ACC112 (cell line): ENCODE data around the gene ZNF451.

Experiments used
- H2AFZ ChIP-seq: fragments of 200-600 bp; sonication (generic); one replicate; pipeline ENCODE4 v1.6.0; 2017; ENCODE audit warnings: antibody characterized with exemption, low read length; ENCODE audit not compliant: unreplicated experiment
- H3K27ac ChIP-seq: fragments of 200-600 bp; sonication (generic); 2 replicates; pipeline ENCODE4 v1.5.1; 2014; ENCODE audit warnings: low read depth, mild to moderate bottlenecking, antibody characterized with exemption, low read length, moderate library complexity
- H3K27me3 ChIP-seq: fragments of 200-600 bp; sonication (generic); 2 replicates; pipeline ENCODE4 v1.6.1; 2014; ENCODE audit warnings: mild to moderate bottlenecking, antibody characterized with exemption, low read length, moderate library complexity, mixed read lengths; ENCODE audit not compliant: insufficient read depth
- H3K36me3 ChIP-seq: fragments of 200-600 bp; sonication (generic); 2 replicates; pipeline ENCODE4 v1.6.1; 2016; ENCODE audit warnings: mild to moderate bottlenecking, antibody characterized with exemption, low read length, moderate library complexity, mixed read lengths; ENCODE audit not compliant: insufficient read depth
- H3K4me1 ChIP-seq: fragments of 200-600 bp; sonication (generic); one replicate; pipeline ENCODE4 v1.6.1; 2016; ENCODE audit warnings: low read length, mixed read lengths; ENCODE audit not compliant: insufficient read depth, unreplicated experiment, control insufficient read depth
- H3K4me3 ChIP-seq: fragments of 200-600 bp; sonication (generic); 2 replicates; pipeline ENCODE4 v1.5.1; 2014; ENCODE audit warnings: mild to moderate bottlenecking, low read depth, low read length
- H3K79me2 ChIP-seq: fragments of 200-600 bp; sonication (generic); one replicate; pipeline ENCODE4 v1.6.0; 2016; ENCODE audit warnings: low read length; ENCODE audit not compliant: control insufficient read depth, unreplicated experiment, insufficient read depth

ZNF451 gene

DNA sequence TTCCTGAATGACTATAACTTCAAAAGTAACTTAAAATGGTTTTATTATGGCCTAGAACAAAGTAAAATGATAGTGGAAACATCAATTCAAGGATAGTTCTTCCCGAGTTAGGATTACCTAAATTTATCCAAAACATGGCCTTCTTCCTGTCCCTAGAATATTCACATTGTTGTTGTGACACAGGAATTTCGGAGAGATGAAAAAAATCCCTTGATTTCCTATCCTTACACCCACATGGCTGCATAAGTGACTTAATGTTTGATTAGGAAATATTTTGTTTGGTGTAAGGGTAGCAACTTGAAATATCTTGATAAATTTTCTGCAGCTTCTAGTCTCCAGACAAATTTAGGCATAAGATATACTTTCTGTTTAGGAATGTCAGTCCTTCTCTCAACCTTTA lies 27.8 kb downstream of the ZNF451 start:
- Histone ChIP-seq H3K36me3 (peaks cover 34% of the 10 kb centered on the region), H3K27ac (no peak overlapping the region), H3K4me3 (no peak overlapping the region), H3K79me2 (peaks cover 44% of the 10 kb centered on the region), H3K4me1 (no peaks in the 10 kb centered on the region), H2AFZ (no peak overlapping the region), H3K27me3 (no peaks in the 10 kb centered on the region)

DNA sequence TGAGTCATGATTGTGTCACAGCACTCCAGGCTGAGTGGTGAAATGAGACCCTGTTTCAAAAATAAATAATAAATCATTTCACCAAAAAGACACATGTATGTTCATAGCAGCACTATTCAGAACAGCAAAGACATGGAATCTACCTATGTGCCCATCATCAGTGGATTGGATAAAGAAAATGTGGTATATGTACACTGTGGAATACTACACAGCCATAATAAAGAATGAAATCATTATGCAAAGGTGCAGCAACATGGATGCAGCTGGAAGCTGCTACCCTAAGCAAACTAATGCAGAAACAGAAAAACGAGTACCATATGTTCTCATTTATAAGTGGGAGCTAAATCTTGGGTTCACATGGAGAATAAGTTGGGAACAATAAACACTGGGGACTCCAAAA lies 33.1 kb downstream of the ZNF451 start:
- no peak overlapping the region for H3K4me3 ChIP-seq
- H3K36me3 ChIP-seq = peaks cover 33% of the 10 kb centered on the region
- H3K27ac ChIP-seq = no peak overlapping the region
- no peaks in the 10 kb centered on the region for H3K4me1 ChIP-seq
- no peaks in the 10 kb centered on the region for H3K27me3 ChIP-seq
- no peak overlapping the region for H2AFZ ChIP-seq
- H3K79me2 ChIP-seq = peaks cover 18% of the 10 kb centered on the region

DNA sequence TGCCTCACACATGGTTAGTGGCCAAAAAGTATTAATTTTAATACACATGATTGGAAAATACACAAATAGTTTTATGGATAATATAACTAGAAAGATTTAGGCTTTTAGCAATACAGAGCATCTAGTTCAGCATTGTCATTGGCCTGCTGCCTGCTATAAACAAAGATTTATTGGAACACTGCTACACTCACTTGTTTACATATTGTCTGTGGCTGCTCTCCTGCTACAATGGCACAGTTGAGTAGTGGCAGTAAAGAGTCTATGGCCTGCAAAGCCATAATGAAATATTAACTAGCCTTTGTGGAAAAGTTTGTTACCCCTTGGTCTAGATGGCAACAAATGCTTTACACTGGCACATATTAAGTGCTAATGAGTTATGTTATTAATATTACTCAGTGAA lies 37.8 kb downstream of the ZNF451 start:
- peaks cover 7% of the 10 kb centered on the region for H3K79me2 ChIP-seq
- no peak overlapping the region for H3K4me3 ChIP-seq
- no peaks in the 10 kb centered on the region for H3K27me3 ChIP-seq

DNA sequence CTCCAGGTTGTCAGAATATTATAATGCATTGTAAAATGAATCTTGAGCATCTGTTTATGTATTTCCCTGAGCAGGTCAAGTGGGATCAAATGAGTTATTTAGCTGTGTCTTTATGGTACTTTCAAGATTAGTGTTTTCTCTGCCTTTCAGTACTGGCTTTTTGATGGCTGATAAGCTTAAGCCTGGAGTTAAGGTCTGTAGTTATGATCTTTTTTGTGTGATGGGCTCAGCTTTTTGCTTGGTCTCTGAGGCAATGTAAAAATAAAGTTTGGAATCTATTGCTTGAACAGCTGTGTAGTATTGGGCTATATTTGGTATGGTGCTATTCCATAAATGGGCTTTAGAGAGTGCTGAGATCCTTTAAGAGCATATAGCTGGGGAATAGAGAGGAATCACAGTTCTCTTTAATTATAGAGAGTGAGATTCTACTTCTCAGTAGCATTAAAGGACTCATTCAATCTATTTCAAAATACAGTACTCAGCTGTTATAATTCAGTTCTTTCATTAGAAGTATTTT lies 40.7 kb downstream of the ZNF451 start:
- H3K79me2 ChIP-seq = peaks cover 5% of the 10 kb centered on the region
- no peaks in the 10 kb centered on the region for H3K27me3 ChIP-seq
- H3K36me3 ChIP-seq = 0 out of 2 replicates have a peak, but pooled peaks cover 6% of the 10 kb centered on the region
- H3K4me1 ChIP-seq = no peaks in the 10 kb centered on the region
- no peak overlapping the region for H3K4me3 ChIP-seq
- H2AFZ ChIP-seq = no peak overlapping the region
- no peak overlapping the region for H3K27ac ChIP-seq

More for the DNA sequence above, 37.8 kb downstream of the ZNF451 start:
- Histone ChIP-seq H3K36me3 (peaks cover 5% of the 10 kb centered on the region; the same call in 1 of the 2 replicates), H2AFZ (no peak overlapping the region), H3K4me1 (no peaks in the 10 kb centered on the region), H3K27ac (no peak overlapping the region)

DNA sequence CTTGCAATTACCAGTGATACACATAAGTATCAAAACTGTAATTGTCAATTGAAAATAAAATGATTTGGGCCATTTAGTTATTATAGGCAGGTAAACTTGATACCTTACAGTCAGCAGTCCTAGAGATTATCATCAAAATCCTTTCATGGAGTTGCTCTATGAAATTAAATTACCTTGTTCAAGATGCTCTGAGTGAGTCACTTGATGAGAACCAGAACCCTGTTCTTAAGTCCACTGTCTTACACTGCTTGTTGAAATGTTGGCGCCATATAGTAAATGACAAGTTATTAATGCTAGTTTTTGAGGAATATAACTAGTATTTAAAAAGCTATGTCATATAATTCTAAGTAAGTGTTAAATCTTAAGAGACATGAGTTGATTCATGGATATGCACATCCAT lies 45.0 kb downstream of the ZNF451 start:
- H3K4me1 ChIP-seq = peaks cover 5% of the 10 kb centered on the region
- H3K36me3 ChIP-seq = 0 out of 2 replicates have a peak, but pooled peaks cover 6% of the 10 kb centered on the region
- peaks cover 5% of the 10 kb centered on the region for H3K79me2 ChIP-seq
- H3K27ac ChIP-seq = no peak overlapping the region
- H3K4me3 ChIP-seq = no peak overlapping the region
- no peaks in the 10 kb centered on the region for H3K27me3 ChIP-seq
- H2AFZ ChIP-seq = no peak overlapping the region

- no peak overlapping the region for H3K4me3 ChIP-seq
- no peak overlapping the region for H3K27ac ChIP-seq
- H3K4me1 ChIP-seq = peaks cover 5% of the 10 kb centered on the region
- H2AFZ ChIP-seq = no peak overlapping the region
- H3K27me3 ChIP-seq = no peaks in the 10 kb centered on the region
- peaks cover under 1% of the 10 kb centered on the region for H3K79me2 ChIP-seq
- 0 out of 2 replicates have a peak, but pooled peaks cover 7% of the 10 kb centered on the region for H3K36me3 ChIP-seq
Observed at GRCh38 chr6:57135885-57136284, 45.9 kb downstream of the ZNF451 start.

DNA sequence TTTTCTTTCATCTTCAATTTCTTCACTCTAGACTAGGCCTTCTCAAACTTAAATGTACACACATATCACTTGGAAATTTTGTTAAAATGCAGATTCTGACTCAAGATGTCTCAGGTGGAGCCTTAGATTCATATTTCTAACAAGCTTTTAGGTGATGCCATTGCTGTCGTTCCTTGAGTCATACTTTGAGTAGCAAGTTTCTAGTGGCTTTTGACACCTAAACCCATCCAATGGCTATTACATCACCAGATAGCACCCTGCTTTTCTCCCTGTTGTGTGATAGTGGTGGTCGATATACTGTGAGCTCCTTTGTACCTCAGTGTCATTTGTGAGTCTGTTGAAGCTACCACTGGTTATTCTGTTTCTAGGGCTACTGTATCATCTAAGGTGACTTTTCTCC lies 47.4 kb downstream of the ZNF451 start:
- Histone ChIP-seq H3K36me3 (peaks cover 22% of the 10 kb centered on the region), H3K27ac (no peak overlapping the region), H3K4me1 (peaks cover 5% of the 10 kb centered on the region), H3K4me3 (no peak overlapping the region), H3K27me3 (no peaks in the 10 kb centered on the region), H3K79me2 (no peaks in the 10 kb centered on the region), H2AFZ (no peak overlapping the region)

- no peak overlapping the region for H2AFZ ChIP-seq
- no peaks in the 10 kb centered on the region for H3K27me3 ChIP-seq
- no peak overlapping the region for H3K4me3 ChIP-seq
- H3K27ac ChIP-seq = no peak overlapping the region
- H3K36me3 ChIP-seq = peaks cover 27% of the 10 kb centered on the region
- no peaks in the 10 kb centered on the region for H3K79me2 ChIP-seq
- H3K4me1 ChIP-seq = peaks cover 5% of the 10 kb centered on the region
Observed at GRCh38 chr6:57138026-57138425, 48.0 kb downstream of the ZNF451 start.

- no peak overlapping the region for H2AFZ ChIP-seq
- H3K79me2 ChIP-seq = no peaks in the 10 kb centered on the region
- peaks cover 28% of the 10 kb centered on the region for H3K36me3 ChIP-seq
- H3K27ac ChIP-seq = no peak overlapping the region
- H3K27me3 ChIP-seq = no peaks in the 10 kb centered on the region
- H3K4me1 ChIP-seq = no peaks in the 10 kb centered on the region
- H3K4me3 ChIP-seq = no peak overlapping the region
Observed at GRCh38 chr6:57141451-57142177, 51.6 kb downstream of the ZNF451 start.

DNA sequence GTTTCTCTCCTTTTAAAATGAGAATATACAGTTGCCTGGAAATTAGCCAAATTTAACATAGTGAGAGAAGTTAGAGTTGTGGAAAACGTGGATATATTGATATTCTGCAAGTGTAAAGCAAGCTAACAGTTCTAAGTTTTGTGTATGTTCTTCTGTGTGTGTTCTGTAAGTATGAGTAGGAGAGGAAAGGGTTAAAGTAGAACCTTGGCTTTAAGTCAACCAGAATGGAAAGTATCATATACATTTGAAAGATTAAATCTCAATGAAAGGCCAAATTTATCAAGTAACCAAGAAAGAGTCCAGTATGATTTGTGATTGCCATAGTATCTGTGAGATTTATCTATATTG lies 52.2 kb downstream of the ZNF451 start:
- Histone ChIP-seq H3K27me3 (no peaks in the 10 kb centered on the region), H3K27ac (no peak overlapping the region), H3K79me2 (no peaks in the 10 kb centered on the region), H2AFZ (no peak overlapping the region), H3K4me3 (no peak overlapping the region), H3K36me3 (peaks cover 31% of the 10 kb centered on the region), H3K4me1 (no peaks in the 10 kb centered on the region)

DNA sequence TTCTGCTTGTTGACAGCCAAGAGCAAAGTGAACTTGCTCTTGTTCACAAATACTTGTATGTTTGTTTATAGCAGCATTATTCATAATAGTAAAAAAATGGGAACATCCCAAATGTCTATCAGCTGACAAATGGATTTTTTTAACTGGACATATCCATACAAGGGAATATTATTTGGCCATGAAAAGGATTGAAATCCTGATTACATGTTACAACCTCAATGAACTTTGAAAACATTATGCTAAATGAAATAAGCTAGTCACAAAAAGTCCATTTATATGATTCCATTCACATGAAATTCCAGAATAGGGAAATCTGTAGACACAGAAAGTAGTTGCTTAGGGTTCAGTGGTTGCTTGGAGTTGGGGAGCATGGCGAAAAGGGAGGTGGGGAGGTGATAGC lies 53.7 kb downstream of the ZNF451 start:
- Histone ChIP-seq H3K27me3 (no peaks in the 10 kb centered on the region), H3K4me1 (no peaks in the 10 kb centered on the region), H3K36me3 (peaks cover 45% of the 10 kb centered on the region), H3K79me2 (no peaks in the 10 kb centered on the region), H3K27ac (no peak overlapping the region), H2AFZ (no peak overlapping the region), H3K4me3 (no peak overlapping the region)
